GM23338 (cell line): ENCODE measurements around the gene BCAS3. TPM values are rescaled to one million over a fixed set of nuclear protein-coding genes. Genes with fewer than 3 reads are reported as not detected.

Experiments used
- ATAC-seq: fragments of 200-7000 bp; cut with Tn5 transposase; 3 replicates; pipeline ENCODE4 v1.9.1; 2020
- DNase-seq: peaks from one replicate; pipeline ENCODE4 v3.0.0-alpha.2; 2015; ENCODE audit warnings: low spot score
- H2AFZ ChIP-seq: fragments of 200-600 bp; sonication (generic); 2 replicates; pipeline ENCODE4 v1.8.0; 2016; ENCODE audit warnings: antibody characterized with exemption, mild to moderate bottlenecking, moderate library complexity
- H3F3A ChIP-seq: fragments of 200-600 bp; sonication (generic); replicated peaks from 2 replicates; pipeline ENCODE4 v1.8.0; 2017; ENCODE audit warnings: antibody characterized with exemption, mixed run types, low read depth
- H3K27ac ChIP-seq: fragments of 200-600 bp; sonication (generic); 2 replicates; pipeline ENCODE4 v1.6.1; 2016; ENCODE audit warnings: low read depth
- H3K27me3 ChIP-seq: fragments of 200-600 bp; sonication (generic); 2 replicates; pipeline ENCODE4 v1.8.0; 2016; ENCODE audit warnings: mild to moderate bottlenecking, mixed run types, moderate library complexity; ENCODE audit not compliant: insufficient read depth
- H3K36me3 ChIP-seq: fragments of 200-600 bp; sonication (generic); 2 replicates; pipeline ENCODE4 v1.8.0; 2016; ENCODE audit warnings: mild to moderate bottlenecking; ENCODE audit not compliant: insufficient read depth
- H3K4me1 ChIP-seq: fragments of 200-600 bp; sonication (generic); 2 replicates; pipeline ENCODE4 v1.8.0; 2016; ENCODE audit warnings: mild to moderate bottlenecking, moderate library complexity; ENCODE audit not compliant: insufficient read depth
- H3K4me2 ChIP-seq: fragments of 200-600 bp; sonication (generic); 2 replicates; pipeline ENCODE4 v1.7.1; 2017; ENCODE audit warnings: mixed run types
- H3K4me3 ChIP-seq: fragments of 200-600 bp; sonication (generic); 2 replicates; pipeline ENCODE4 v1.6.1; 2016; ENCODE audit warnings: mixed run types
- H3K79me2 ChIP-seq: fragments of 200-600 bp; sonication (generic); replicated peaks from 2 replicates; pipeline ENCODE4 v1.8.0; 2017; ENCODE audit warnings: mild to moderate bottlenecking; ENCODE audit not compliant: insufficient read depth
- H3K9me2 ChIP-seq: fragments of 200-600 bp; sonication (generic); 2 replicates; pipeline ENCODE4 v1.8.0; 2017; ENCODE audit not compliant: insufficient read depth
- H4K20me1 ChIP-seq: fragments of 200-600 bp; sonication (generic); replicated peaks from 2 replicates; pipeline ENCODE4 v1.8.0; 2017; ENCODE audit warnings: mild to moderate bottlenecking; ENCODE audit not compliant: insufficient read depth
- H3K27ac Mint-ChIP-seq: 2 replicates; pipeline ENCODE4 v1.8.0; 2020; ENCODE audit warnings: inconsistent platforms, mild to moderate bottlenecking, moderate library complexity, mixed read lengths
- H3K27me3 Mint-ChIP-seq: 3 replicates; pipeline ENCODE4 v1.8.0; 2022; ENCODE audit warnings: low read depth, mild to moderate bottlenecking, moderate library complexity, mixed read lengths, inconsistent platforms; ENCODE audit not compliant: insufficient read depth, poor library complexity
- H3K36me3 Mint-ChIP-seq: 3 replicates; pipeline ENCODE4 v1.8.0; 2021; ENCODE audit warnings: low read depth, mild to moderate bottlenecking, inconsistent platforms, moderate library complexity, mixed read lengths
- H3K4me1 Mint-ChIP-seq: 3 replicates; pipeline ENCODE4 v1.8.0; 2020; ENCODE audit warnings: mild to moderate bottlenecking, inconsistent platforms, mixed read lengths
- H3K4me3 Mint-ChIP-seq: 3 replicates; pipeline ENCODE4 v1.8.0; 2021; ENCODE audit warnings: moderate library complexity, mild to moderate bottlenecking, inconsistent platforms, mixed read lengths
- H3K9me3 Mint-ChIP-seq: 3 replicates; pipeline ENCODE4 v1.8.0; 2020; ENCODE audit warnings: moderate library complexity, mild to moderate bottlenecking, inconsistent platforms, mixed read lengths
- EZH2 ChIP-seq: fragments of 200-600 bp; sonication (generic); IDR thresholded peaks from one replicate; pipeline ENCODE4 v1.8.0; 2017; ENCODE audit warnings: antibody characterized with exemption, mild to moderate bottlenecking, low read depth; ENCODE audit not compliant: unreplicated experiment
- EZH2phosphoT487 ChIP-seq: fragments of 200-600 bp; sonication (generic); IDR thresholded peaks from one replicate; pipeline ENCODE4 v1.8.1; 2018; ENCODE audit warnings: antibody characterized with exemption; ENCODE audit not compliant: unreplicated experiment
- NANOG ChIP-seq: IDR thresholded peaks from 2 replicates; pipeline ENCODE4 v1.6.1; 2016; ENCODE audit warnings: antibody characterized with exemption, borderline replicate concordance
- POLR2AphosphoS5 ChIP-seq: IDR thresholded peaks from 2 replicates; pipeline ENCODE4 v1.6.1; 2016; ENCODE audit warnings: antibody characterized with exemption, low read depth
- ZNF114 ChIP-seq: fragments of 250-450 bp; sonication (Bioruptor Pico); IDR thresholded peaks from 2 replicates; pipeline ENCODE4 v1.5.0; 2020; ENCODE audit warnings: mild to moderate bottlenecking, moderate library complexity
- ZNF331 ChIP-seq: fragments of 250-450 bp; sonication (Bioruptor Pico); IDR thresholded peaks from 2 replicates; pipeline ENCODE4 v1.5.0; 2020; ENCODE audit warnings: low read depth, mild to moderate bottlenecking, moderate library complexity
- polyA plus RNA-seq: library from polyadenylated mRNA; unstranded; fragments of >200 nt; fragmentation: Nextera tagmentation; extraction: Ambion mirVana; gene quantifications from 2 replicates; pipeline ENCODE4 v1.2.1, GENCODE V29; 2016
- total RNA-seq: library from RNA; depleted of rRNA; stranded (reverse); fragments of >200 nt; shearing (Covaris generic); gene quantifications from 2 replicates; pipeline ENCODE4 v1.2.3, GENCODE V29; 2014
- TF ChIP-seq, protein P1 (sequence below), 2 experiments: fragments of 200-600 bp in 1 of 2; sonication (generic) in 1 of 2; conservative IDR thresholded peaks; 2 replicates each; pipeline versions ENCODE4 v1.5.1 to v1.6.1; 2016 to 2017; ENCODE audit warnings: antibody characterized with exemption in 2 of 2, low read depth in 2 of 2, mild to moderate bottlenecking in 2 of 2, moderate library complexity in 1 of 2
- TF ChIP-seq, protein P2 (sequence below): IDR thresholded peaks from 2 replicates; pipeline ENCODE4 v1.6.1; 2016; ENCODE audit warnings: antibody characterized with exemption
- TF ChIP-seq, protein P3 (sequence below): fragments of 250-450 bp; sonication (Bioruptor Pico); IDR thresholded peaks from 2 replicates; pipeline ENCODE4 v1.5.0; 2020; ENCODE audit warnings: mild to moderate bottlenecking, moderate library complexity

BCAS3 gene
- total and polyA plus RNA-seq, 2 experiments from 2014 or later: 8.2 to 28.0 TPM

DNA sequence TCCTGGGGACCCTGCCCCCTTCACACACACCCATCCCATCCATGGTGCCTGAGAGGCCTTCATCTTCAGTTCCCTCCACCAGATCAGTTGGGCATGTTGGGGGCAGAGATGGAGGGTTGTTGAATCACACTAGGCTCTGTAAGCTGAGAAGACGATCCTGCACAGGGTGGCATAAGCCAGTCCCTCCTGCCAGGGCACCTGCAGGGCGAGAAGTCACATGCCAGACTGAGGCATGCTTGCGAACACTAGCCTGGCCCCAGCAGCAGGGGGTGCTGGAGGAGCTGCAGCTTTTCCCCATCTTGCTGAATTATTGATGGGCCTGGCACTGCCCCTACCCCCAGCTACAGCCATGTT, 715.9 kb downstream of the BCAS3 start:
- no peak overlapping the region for H2AFZ ChIP-seq
- Mint-ChIP-seq H3K27ac (no peak overlapping the region), H3K4me1 (peaks cover 12% of the 10 kb centered on the region), H3K27me3 (peaks cover 61% of the 10 kb centered on the region), H3K36me3 (no peaks in the 10 kb centered on the region; the same call in 2 of the 3 replicates), H3K4me3 (no peak overlapping the region), H3K9me3 (peaks cover 8% of the 10 kb centered on the region; the same call in 2 of the 3 replicates)
- H3K4me1 ChIP-seq: no peaks in the 10 kb centered on the region; the same call in 1 of the 2 replicates
- no peak overlapping the region for H3K4me2 ChIP-seq
- peaks cover 6% of the 10 kb centered on the region; the same call in 1 of the 2 replicates for H4K20me1 ChIP-seq
- H3K27me3 ChIP-seq: peaks cover 66% of the 10 kb centered on the region
- TF ChIP-seq ZNF331: no peak
- TF ChIP-seq, protein P1, sequence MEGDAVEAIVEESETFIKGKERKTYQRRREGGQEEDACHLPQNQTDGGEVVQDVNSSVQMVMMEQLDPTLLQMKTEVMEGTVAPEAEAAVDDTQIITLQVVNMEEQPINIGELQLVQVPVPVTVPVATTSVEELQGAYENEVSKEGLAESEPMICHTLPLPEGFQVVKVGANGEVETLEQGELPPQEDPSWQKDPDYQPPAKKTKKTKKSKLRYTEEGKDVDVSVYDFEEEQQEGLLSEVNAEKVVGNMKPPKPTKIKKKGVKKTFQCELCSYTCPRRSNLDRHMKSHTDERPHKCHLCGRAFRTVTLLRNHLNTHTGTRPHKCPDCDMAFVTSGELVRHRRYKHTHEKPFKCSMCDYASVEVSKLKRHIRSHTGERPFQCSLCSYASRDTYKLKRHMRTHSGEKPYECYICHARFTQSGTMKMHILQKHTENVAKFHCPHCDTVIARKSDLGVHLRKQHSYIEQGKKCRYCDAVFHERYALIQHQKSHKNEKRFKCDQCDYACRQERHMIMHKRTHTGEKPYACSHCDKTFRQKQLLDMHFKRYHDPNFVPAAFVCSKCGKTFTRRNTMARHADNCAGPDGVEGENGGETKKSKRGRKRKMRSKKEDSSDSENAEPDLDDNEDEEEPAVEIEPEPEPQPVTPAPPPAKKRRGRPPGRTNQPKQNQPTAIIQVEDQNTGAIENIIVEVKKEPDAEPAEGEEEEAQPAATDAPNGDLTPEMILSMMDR (conservative IDR thresholded peaks at IDR 0.05; ENCODE audit: low read depth in 2 of 2): peak; percentile 23 to 48; a peak in 3 of 4 replicates
- no peaks in the 10 kb centered on the region for H3F3A ChIP-seq
- no peaks in the 10 kb centered on the region for H3K79me2 ChIP-seq
- ATAC-seq: no peak
- H3K36me3 ChIP-seq: no peaks in the 10 kb centered on the region
- H3K27ac ChIP-seq: no peak overlapping the region
- no peaks in the 10 kb centered on the region for H3K9me2 ChIP-seq
- DNase-seq: no peak
- H3K4me3 ChIP-seq: no peak overlapping the region

DNA sequence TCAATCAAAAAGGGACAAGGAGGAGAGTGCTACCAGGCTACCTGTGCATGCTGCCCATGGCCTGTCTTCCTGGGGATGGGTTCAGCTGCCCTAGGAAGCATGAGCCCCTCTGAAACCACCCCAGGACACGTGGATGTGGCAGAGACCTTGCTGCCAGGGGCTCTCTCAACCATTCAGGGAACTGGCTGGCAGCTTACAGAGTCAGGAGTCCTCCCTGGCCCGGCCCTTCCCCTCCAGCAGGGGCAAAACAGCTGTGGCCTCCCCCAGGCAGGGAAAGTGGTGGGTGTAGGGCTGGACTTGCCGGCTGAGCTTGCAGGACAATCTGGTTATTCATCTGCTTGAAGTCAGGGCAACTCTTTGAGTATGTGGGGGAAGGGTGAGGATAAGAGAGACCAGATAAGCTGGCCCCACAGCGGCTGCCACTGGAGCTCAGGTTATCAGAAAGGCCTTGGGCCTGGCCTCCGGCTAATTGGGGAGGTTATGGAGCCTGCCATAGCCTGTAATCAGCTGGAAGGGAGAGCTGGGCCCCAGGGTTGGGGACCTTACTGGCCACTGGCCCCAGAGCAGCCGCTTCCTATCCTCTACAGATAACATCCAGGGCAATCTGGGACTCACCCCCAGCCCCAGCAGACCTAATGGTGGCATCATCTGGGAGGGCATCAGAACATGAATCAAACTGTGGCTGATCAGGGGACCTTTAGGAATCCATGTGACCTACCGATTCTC, 716.4 kb downstream of the BCAS3 start:
- no peak overlapping the region for H3K27ac Mint-ChIP-seq
- TF ChIP-seq ZNF114 (CRISPR knock-in tag) (no peak), POLR2AphosphoS5 (no peak), ZNF331 (no peak), EZH2 (no peak), EZH2phosphoT487 (no peak), NANOG (no peak)
- TF ChIP-seq, protein P1 (conservative IDR thresholded peaks at IDR 0.05; ENCODE audit: low read depth in 2 of 2): no peak
- TF ChIP-seq, protein P2, sequence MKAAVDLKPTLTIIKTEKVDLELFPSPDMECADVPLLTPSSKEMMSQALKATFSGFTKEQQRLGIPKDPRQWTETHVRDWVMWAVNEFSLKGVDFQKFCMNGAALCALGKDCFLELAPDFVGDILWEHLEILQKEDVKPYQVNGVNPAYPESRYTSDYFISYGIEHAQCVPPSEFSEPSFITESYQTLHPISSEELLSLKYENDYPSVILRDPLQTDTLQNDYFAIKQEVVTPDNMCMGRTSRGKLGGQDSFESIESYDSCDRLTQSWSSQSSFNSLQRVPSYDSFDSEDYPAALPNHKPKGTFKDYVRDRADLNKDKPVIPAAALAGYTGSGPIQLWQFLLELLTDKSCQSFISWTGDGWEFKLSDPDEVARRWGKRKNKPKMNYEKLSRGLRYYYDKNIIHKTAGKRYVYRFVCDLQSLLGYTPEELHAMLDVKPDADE: no peak
- TF ChIP-seq, protein P3, sequence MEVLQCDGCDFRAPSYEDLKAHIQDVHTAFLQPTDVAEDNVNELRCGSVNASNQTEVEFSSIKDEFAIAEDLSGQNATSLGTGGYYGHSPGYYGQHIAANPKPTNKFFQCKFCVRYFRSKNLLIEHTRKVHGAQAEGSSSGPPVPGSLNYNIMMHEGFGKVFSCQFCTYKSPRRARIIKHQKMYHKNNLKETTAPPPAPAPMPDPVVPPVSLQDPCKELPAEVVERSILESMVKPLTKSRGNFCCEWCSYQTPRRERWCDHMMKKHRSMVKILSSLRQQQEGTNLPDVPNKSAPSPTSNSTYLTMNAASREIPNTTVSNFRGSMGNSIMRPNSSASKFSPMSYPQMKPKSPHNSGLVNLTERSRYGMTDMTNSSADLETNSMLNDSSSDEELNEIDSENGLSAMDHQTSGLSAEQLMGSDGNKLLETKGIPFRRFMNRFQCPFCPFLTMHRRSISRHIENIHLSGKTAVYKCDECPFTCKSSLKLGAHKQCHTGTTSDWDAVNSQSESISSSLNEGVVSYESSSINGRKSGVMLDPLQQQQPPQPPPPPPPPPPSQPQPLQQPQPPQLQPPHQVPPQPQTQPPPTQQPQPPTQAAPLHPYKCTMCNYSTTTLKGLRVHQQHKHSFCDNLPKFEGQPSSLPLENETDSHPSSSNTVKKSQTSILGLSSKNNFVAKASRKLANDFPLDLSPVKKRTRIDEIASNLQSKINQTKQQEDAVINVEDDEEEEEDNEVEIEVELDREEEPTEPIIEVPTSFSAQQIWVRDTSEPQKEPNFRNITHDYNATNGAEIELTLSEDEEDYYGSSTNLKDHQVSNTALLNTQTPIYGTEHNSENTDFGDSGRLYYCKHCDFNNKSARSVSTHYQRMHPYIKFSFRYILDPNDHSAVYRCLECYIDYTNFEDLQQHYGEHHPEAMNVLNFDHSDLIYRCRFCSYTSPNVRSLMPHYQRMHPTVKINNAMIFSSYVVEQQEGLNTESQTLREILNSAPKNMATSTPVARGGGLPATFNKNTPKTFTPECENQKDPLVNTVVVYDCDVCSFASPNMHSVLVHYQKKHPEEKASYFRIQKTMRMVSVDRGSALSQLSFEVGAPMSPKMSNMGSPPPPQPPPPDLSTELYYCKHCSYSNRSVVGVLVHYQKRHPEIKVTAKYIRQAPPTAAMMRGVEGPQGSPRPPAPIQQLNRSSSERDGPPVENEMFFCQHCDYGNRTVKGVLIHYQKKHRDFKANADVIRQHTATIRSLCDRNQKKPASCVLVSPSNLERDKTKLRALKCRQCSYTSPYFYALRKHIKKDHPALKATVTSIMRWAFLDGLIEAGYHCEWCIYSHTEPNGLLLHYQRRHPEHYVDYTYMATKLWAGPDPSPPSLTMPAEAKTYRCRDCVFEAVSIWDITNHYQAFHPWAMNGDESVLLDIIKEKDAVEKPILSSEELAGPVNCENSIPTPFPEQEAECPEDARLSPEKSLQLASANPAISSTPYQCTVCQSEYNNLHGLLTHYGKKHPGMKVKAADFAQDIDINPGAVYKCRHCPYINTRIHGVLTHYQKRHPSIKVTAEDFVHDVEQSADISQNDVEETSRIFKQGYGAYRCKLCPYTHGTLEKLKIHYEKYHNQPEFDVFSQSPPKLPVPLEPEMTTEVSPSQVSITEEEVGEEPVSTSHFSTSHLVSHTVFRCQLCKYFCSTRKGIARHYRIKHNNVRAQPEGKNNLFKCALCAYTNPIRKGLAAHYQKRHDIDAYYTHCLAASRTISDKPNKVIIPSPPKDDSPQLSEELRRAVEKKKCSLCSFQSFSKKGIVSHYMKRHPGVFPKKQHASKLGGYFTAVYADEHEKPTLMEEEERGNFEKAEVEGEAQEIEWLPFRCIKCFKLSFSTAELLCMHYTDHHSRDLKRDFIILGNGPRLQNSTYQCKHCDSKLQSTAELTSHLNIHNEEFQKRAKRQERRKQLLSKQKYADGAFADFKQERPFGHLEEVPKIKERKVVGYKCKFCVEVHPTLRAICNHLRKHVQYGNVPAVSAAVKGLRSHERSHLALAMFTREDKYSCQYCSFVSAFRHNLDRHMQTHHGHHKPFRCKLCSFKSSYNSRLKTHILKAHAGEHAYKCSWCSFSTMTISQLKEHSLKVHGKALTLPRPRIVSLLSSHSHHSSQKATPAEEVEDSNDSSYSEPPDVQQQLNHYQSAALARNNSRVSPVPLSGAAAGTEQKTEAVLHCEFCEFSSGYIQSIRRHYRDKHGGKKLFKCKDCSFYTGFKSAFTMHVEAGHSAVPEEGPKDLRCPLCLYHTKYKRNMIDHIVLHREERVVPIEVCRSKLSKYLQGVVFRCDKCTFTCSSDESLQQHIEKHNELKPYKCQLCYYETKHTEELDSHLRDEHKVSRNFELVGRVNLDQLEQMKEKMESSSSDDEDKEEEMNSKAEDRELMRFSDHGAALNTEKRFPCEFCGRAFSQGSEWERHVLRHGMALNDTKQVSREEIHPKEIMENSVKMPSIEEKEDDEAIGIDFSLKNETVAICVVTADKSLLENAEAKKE (CRISPR knock-in tag): no peak

More for the DNA sequence above, 716.4 kb downstream of the BCAS3 start:
- H3K36me3 ChIP-seq: no peaks in the 10 kb centered on the region
- no peaks in the 10 kb centered on the region for H3K79me2 ChIP-seq
- Mint-ChIP-seq H3K27me3 (peaks cover 64% of the 10 kb centered on the region), H3K4me3 (peak overlapping the region; percentile 10; the same call in 1 of the 3 replicates), H3K4me1 (peaks cover 15% of the 10 kb centered on the region), H3K36me3 (no peaks in the 10 kb centered on the region; the same call in 2 of the 3 replicates), H3K9me3 (peaks cover 8% of the 10 kb centered on the region; the same call in 2 of the 3 replicates)
- DNase-seq (no peak), ATAC-seq (no peak)
- no peak overlapping the region for H2AFZ ChIP-seq
- no peaks in the 10 kb centered on the region for H3F3A ChIP-seq
- H3K27ac ChIP-seq: no peak overlapping the region
- H4K20me1 ChIP-seq: peaks cover 9% of the 10 kb centered on the region; the same call in 1 of the 2 replicates
- no peak overlapping the region for H3K4me3 ChIP-seq
- H3K9me2 ChIP-seq: no peaks in the 10 kb centered on the region
- peaks cover 71% of the 10 kb centered on the region for H3K27me3 ChIP-seq
- no peak overlapping the region for H3K4me2 ChIP-seq
- H3K4me1 ChIP-seq: no peaks in the 10 kb centered on the region; the same call in 1 of the 2 replicates
